Head of caudate nucleus (tissue), 42 donors: ENCODE data around the gene STPG2.
"Not testable (repeated sequence)": the region's sequence is repeated elsewhere in the genome, so short reads cannot be mapped to it uniquely, and the experiment has no call there.

Source experiments
- DNase-seq, 42 donors: peaks; one replicate each; pipeline versions ENCODE4 v3.0.0 to v3.0.0-alpha.2; 2020 to 2021; ENCODE audit warnings: mixed read lengths in 7 of 42
- intact Hi-C: fragments of 100-400 bp; cut with DNase I; formaldehyde crosslinking; loops from one replicate; pipeline ENCODE4 v1.15.0; 2022

Gene STPG2

GRCh38 chr4:97984545-97985131 is 158.6 kb downstream of the STPG2 start:
- peak in 1 of 42 donors; percentile 16 for DNase-seq
- intact Hi-C loops = no loop called here

- intact Hi-C loops = no loop called here
- DNase-seq = no peak
Observed at GRCh38 chr4:97978791-97979488, 164.3 kb downstream of the STPG2 start.

- DNase-seq = no peak
- intact Hi-C loops = no loop called here
Observed at GRCh38 chr4:97953171-97953941, 189.9 kb downstream of the STPG2 start.

- no peak for DNase-seq
- intact Hi-C loops = no loop called here
Observed at GRCh38 chr4:97952763-97953162, 190.5 kb downstream of the STPG2 start.

GRCh38 chr4:97950836-97951235 is 192.4 kb downstream of the STPG2 start:
- intact Hi-C loops = no loop called here
- DNase-seq = no peak

- no peak for DNase-seq
- intact Hi-C loops = no loop called here
Observed at GRCh38 chr4:97942951-97943350, 200.3 kb downstream of the STPG2 start.

- intact Hi-C loops = no loop called here
Observed at GRCh38 chr4:97942137-97942536, 201.1 kb downstream of the STPG2 start.

GRCh38 chr4:97938141-97938540 is 205.1 kb downstream of the STPG2 start:
- DNase-seq = no peak
- intact Hi-C loops = no loop called here

More at GRCh38 chr4:97942137-97942536, 201.1 kb downstream of the STPG2 start:
- DNase-seq = no peak

- no peak for DNase-seq
- intact Hi-C loops = no loop called here
Observed at GRCh38 chr4:97924341-97924958, 218.8 kb downstream of the STPG2 start.

GRCh38 chr4:97923096-97923495 is 220.2 kb downstream of the STPG2 start:
- intact Hi-C loops = no loop called here
- DNase-seq = no peak

GRCh38 chr4:97917115-97917514 is 226.2 kb downstream of the STPG2 start:
- no peak for DNase-seq
- intact Hi-C loops = no loop called here

- intact Hi-C loops = no loop called here
- DNase-seq = no peak
Observed at GRCh38 chr4:97912156-97912555, 231.1 kb downstream of the STPG2 start.

GRCh38 chr4:97911236-97911906 is 231.9 kb downstream of the STPG2 start:
- intact Hi-C loops = no loop called here

GRCh38 chr4:97910005-97910404 is 233.3 kb downstream of the STPG2 start:
- no peak for DNase-seq
- intact Hi-C loops = no loop called here

More at GRCh38 chr4:97911236-97911906, 231.9 kb downstream of the STPG2 start:
- DNase-seq = no peak

- intact Hi-C loops, DNase-seq: not testable (repeated sequence)
Observed at GRCh38 chr4:97903436-97904189, 239.7 kb downstream of the STPG2 start.

GRCh38 chr4:97900229-97900628 is 243.0 kb downstream of the STPG2 start:
- no peak for DNase-seq
- intact Hi-C loops = no loop called here

- no peak for DNase-seq
- intact Hi-C loops = no loop called here
Observed at GRCh38 chr4:97892592-97893266, 250.5 kb downstream of the STPG2 start.

- intact Hi-C loops = no loop called here
- DNase-seq = no peak
Observed at GRCh38 chr4:97879942-97880341, 263.3 kb downstream of the STPG2 start.
